IPS DF 19.7 (cell line): Measurements from ENCODE around the gene BST1.

Experiments used
- DNase-seq: peaks from one replicate; pipeline ENCODE4 v3.0.0-alpha.2; 2013; ENCODE audit warnings: low read depth, low spot score

The BST1 gene

DNA sequence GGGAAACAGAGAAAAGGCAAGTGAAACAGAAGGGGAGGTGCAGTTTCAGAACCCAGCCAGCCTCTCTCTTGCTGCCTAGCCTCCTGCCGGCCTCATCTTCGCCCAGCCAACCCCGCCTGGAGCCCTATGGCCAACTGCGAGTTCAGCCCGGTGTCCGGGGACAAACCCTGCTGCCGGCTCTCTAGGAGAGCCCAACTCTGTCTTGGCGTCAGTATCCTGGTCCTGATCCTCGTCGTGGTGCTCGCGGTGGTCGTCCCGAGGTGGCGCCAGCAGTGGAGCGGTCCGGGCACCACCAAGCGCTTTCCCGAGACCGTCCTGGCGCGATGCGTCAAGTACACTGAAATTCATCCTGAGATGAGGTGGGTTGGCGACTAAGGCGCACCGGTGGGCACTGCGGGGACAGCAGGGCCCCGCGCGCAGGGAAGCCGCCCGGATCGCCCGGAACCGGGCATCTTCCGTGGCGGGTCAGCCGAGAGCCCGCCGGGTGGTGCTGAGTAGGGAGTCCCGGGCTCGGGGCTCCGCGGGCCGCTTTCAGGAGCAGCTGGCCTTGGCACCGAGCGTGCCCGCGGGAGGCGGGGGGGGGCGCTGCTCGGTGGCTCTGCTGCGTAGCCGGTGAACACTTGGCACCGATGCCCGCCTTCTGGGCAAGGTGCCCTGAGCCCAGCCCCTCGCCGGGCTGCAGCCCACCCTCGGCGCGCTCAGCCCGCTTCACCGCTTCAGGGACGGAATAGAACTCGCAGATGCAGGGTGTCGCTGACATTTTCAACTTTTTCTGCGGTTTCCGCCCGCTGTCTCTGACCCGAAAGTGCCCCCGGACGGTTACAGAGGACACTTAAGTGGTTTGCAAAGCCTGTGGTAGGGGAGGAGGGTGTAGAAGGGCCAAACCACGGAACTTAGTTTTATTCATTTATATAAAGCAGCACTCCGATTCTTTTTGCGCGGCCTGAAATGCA, 75.7 kb downstream of the BST1 start, which contains the start of gene CD38:
TSS of gene CD38 (plus strand) at position 40 of the 953 bp plus-strand sequence. CDS start at position 127, 87 bp downstream.
- no peak for DNase-seq

GRCh38 chr4:15779306-15779705, 76.4 kb downstream of the BST1 start:
- peak; percentile 45 for DNase-seq

GRCh38 chr4:15779809-15780208, 76.9 kb downstream of the BST1 start:
- no peak for DNase-seq

GRCh38 chr4:15781427-15782095, 78.7 kb downstream of the BST1 start:
- DNase-seq, result no peak
